Suprapubic skin (tissue), 4 donors: ENCODE results near the gene PARK7. TPM values are rescaled to one million over a fixed set of nuclear protein-coding genes. Genes with fewer than 3 reads are reported as not detected.
"Not testable (repeated sequence)": the region's sequence is repeated elsewhere in the genome, so short reads cannot be mapped to it uniquely, and the experiment has no call there.

ENCODE experiments used
- DNase-seq, 2 donors: peaks; one replicate each; pipeline ENCODE4 v3.0.0-alpha.2; 2019; ENCODE audit warnings: low spot score in 2 of 2
- H3K27ac ChIP-seq: fragments of 200-600 bp; sonication (generic); one replicate; pipeline ENCODE4 v1.5.1; 2019
- H3K27me3 ChIP-seq: fragments of 200-600 bp; sonication (generic); one replicate; pipeline ENCODE4 v1.5.1; 2019
- H3K36me3 ChIP-seq: fragments of 200-600 bp; sonication (generic); one replicate; pipeline ENCODE4 v1.5.1; 2019
- H3K4me1 ChIP-seq: fragments of 200-600 bp; sonication (generic); one replicate; pipeline ENCODE4 v1.5.1; 2019
- H3K4me3 ChIP-seq: fragments of 200-600 bp; sonication (generic); one replicate; pipeline ENCODE4 v1.5.1; 2019; ENCODE audit warnings: mild to moderate bottlenecking
- H3K9me3 ChIP-seq: fragments of 200-600 bp; sonication (generic); one replicate; pipeline ENCODE4 v1.5.1; 2019
- EP300 ChIP-seq: sonication (generic); formaldehyde crosslinking; IDR thresholded peaks from one replicate; pipeline ENCODE4 v1.6.1; 2017; ENCODE audit warnings: antibody characterized with exemption
- POLR2A ChIP-seq, 2 donors: fragments of 450-650 bp; IDR thresholded peaks; one replicate each; pipeline ENCODE4 v1.6.1; 2017; ENCODE audit warnings: antibody characterized with exemption in 2 of 2, mild to moderate bottlenecking in 2 of 2, moderate library complexity in 2 of 2
- POLR2AphosphoS5 ChIP-seq, 3 donors: sonication (generic); formaldehyde crosslinking; IDR thresholded peaks; one replicate each; pipeline ENCODE4 v1.6.1; 2017; ENCODE audit warnings: antibody characterized with exemption in 3 of 3
- WGBS: methylation state at CpG from one replicate; pipeline ENCODE4 v1.1.5; 2018; 5-methylcytosine and 5-hydroxymethylcytosine counted together
- total RNA-seq, 4 donors: library from RNA; depleted of rRNA; stranded (reverse); fragments of >200 nt; gene quantifications; one replicate each; pipeline ENCODE4 v1.1.0, GENCODE V29; 2016
- TF ChIP-seq, protein P1 (sequence below), 2 donors: fragments of 200-600 bp in 1 of 2; fragments of 450-650 bp in 1 of 2; sonication (generic) in 1 of 2; IDR thresholded peaks; one replicate each; pipeline ENCODE4 v1.5.1; 2016 to 2019; ENCODE audit warnings: antibody characterized with exemption in 2 of 2, mild to moderate bottlenecking in 1 of 2, moderate library complexity in 1 of 2

The PARK7 gene
- total RNA-seq, 4 donors from 2014 or later: 74.0 to 94.1 (median 85.2) TPM

DNA sequence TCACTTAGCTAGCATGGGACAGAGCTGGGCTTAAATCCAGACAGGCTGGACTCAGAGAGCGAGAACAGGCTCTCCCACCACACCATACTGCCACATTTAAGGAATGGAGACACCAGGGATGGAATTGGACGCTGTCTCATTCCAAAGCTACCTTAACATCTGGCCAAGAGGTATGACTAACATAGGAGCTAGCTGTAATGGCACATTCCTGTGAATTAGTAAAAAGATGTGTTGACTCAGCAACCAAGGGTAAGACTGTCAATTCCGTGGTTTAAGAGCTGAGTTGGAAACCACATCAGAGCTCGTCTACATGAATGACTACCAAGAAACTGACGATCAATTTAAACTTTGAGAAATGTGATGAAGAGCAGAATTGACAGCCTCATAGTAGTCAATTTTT lies 12.6 kb upstream of the PARK7 start:
- 63% methylated on average over 5 of the region's 5 CpGs for WGBS
- no peak overlapping the region for H3K27ac ChIP-seq
- peak in 1 of 2 donors; percentile 15 for DNase-seq
- H3K9me3 ChIP-seq: no peaks in the 10 kb centered on the region
- peaks cover 2% of the 10 kb centered on the region for H3K27me3 ChIP-seq
- TF ChIP-seq POLR2AphosphoS5 (IDR thresholded peaks at IDR 0.05) (no peak), EP300 (no peak), POLR2A (IDR thresholded peaks at IDR 0.05) (no peak)
- TF ChIP-seq, protein P1, sequence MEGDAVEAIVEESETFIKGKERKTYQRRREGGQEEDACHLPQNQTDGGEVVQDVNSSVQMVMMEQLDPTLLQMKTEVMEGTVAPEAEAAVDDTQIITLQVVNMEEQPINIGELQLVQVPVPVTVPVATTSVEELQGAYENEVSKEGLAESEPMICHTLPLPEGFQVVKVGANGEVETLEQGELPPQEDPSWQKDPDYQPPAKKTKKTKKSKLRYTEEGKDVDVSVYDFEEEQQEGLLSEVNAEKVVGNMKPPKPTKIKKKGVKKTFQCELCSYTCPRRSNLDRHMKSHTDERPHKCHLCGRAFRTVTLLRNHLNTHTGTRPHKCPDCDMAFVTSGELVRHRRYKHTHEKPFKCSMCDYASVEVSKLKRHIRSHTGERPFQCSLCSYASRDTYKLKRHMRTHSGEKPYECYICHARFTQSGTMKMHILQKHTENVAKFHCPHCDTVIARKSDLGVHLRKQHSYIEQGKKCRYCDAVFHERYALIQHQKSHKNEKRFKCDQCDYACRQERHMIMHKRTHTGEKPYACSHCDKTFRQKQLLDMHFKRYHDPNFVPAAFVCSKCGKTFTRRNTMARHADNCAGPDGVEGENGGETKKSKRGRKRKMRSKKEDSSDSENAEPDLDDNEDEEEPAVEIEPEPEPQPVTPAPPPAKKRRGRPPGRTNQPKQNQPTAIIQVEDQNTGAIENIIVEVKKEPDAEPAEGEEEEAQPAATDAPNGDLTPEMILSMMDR (IDR thresholded peaks at IDR 0.05): no peak
- H3K36me3 ChIP-seq: no peaks in the 10 kb centered on the region
- peaks cover 6% of the 10 kb centered on the region for H3K4me1 ChIP-seq
- no peak overlapping the region for H3K4me3 ChIP-seq

DNA sequence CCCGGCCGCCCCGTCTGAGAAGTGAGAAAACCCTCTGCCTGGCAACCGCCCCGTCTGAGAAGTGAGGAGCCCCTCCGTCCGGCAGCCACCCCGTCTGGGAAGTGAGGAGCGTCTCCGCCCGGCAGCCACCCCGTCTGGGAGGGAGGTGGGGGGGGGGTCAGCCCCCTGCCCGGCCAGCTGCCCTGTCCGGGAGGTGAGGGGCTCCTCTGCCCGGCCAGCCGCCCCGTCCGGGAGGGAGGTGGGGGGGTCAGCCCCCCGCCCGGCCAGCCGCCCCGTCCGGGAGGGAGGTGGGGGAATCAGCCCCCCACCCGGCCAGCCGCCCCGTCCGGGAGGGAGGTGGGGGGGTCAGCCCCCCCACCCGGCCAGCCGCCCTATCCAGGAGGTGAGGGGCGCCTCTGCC lies 8.7 kb upstream of the PARK7 start:
- H3K4me1 ChIP-seq: peaks cover 15% of the 10 kb centered on the region
- H3K27ac ChIP-seq, H3K27me3 ChIP-seq, H3K4me3 ChIP-seq, H3K36me3 ChIP-seq, H3K9me3 ChIP-seq, DNase-seq: not testable (repeated sequence)
- WGBS: no CpG with 5 or more reads among the region's 30 CpGs

DNA sequence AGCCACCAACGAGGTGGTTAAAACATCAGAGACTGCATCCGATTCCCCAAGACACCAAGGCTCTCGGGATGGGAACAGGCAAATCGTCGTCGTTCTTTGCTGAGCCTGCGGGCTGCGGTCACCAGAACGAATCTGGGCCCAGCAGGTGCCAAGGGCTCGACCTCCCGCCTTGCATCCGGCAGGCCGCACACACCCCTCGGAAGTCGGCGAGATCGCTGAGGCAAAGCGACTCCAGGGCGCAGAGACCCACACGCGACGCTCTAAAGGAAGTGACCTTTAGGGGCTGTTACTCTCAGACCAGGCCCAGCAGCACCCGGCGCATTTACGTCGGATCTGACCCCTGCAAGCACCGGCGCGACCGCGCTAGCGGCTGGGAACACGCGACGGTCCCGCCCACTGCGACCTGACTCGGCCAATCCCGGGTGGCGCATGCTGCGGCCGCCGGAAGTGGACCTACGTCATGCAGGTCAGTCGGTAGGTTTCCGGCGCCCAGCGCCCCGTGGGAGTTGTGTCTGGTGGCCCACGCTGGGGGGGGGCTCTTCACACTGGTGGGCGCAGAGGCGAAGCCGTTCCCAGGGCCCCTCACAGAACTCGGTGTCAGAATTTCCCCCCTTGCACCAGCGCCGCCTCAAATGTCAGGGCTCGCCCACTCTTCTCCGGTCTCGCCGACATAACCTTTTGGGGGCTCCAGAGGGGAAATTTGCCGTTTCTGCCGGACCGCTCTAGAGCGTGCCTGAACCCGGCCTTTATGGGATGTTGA lies 7.5 kb upstream of the PARK7 start:
- H3K27ac ChIP-seq: peak overlapping the region; percentile 69
- no peaks in the 10 kb centered on the region for H3K36me3 ChIP-seq
- peak in 1 of 2 donors; percentile 49 for TF ChIP-seq POLR2A (IDR thresholded peaks at IDR 0.05)
- TF ChIP-seq EP300: no peak
- TF ChIP-seq, protein P1 (IDR thresholded peaks at IDR 0.05): no peak
- TF ChIP-seq POLR2AphosphoS5 (IDR thresholded peaks at IDR 0.05): peak in 2 of 3 donors; percentile 43 to 63
- no peaks in the 10 kb centered on the region for H3K9me3 ChIP-seq
- DNase-seq: peak; percentile 96 to 98
- peaks cover 15% of the 10 kb centered on the region for H3K4me1 ChIP-seq
- peak overlapping the region; percentile 60 for H3K4me3 ChIP-seq
- H3K27me3 ChIP-seq: peaks cover 2% of the 10 kb centered on the region
- WGBS: 6% methylated on average over 20 of the region's 65 CpGs

DNA sequence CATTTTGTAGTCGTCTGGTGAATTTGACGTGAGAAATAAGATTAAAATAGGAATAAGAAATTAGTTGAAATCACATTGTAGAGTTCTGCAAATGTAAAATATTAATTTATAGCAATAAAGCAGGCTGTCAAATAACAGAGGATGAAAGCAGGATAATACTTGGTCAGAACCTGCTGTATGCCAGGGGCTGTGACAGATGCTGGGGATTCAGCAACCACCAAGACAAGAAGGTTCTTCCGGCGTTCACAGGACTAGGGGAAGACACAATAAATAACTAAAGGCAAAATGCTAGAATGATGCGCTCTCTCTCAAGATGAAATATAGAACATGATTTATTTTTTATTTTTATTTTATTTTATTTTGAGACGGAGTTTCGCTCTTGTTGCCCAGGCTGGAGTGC lies 6.8 kb upstream of the PARK7 start:
- H3K9me3 ChIP-seq: no peaks in the 10 kb centered on the region
- H3K4me1 ChIP-seq: peaks cover 15% of the 10 kb centered on the region
- peak overlapping the region; percentile 69 for H3K27ac ChIP-seq
- 60% methylated on average over 7 of the region's 7 CpGs for WGBS
- TF ChIP-seq POLR2AphosphoS5 (IDR thresholded peaks at IDR 0.05) (no peak), EP300 (no peak), POLR2A (IDR thresholded peaks at IDR 0.05) (no peak)
- TF ChIP-seq, protein P1 (IDR thresholded peaks at IDR 0.05): no peak
- peak overlapping the region; percentile 60 for H3K4me3 ChIP-seq
- peaks cover 2% of the 10 kb centered on the region for H3K27me3 ChIP-seq
- no peaks in the 10 kb centered on the region for H3K36me3 ChIP-seq
- DNase-seq: no peak

DNA sequence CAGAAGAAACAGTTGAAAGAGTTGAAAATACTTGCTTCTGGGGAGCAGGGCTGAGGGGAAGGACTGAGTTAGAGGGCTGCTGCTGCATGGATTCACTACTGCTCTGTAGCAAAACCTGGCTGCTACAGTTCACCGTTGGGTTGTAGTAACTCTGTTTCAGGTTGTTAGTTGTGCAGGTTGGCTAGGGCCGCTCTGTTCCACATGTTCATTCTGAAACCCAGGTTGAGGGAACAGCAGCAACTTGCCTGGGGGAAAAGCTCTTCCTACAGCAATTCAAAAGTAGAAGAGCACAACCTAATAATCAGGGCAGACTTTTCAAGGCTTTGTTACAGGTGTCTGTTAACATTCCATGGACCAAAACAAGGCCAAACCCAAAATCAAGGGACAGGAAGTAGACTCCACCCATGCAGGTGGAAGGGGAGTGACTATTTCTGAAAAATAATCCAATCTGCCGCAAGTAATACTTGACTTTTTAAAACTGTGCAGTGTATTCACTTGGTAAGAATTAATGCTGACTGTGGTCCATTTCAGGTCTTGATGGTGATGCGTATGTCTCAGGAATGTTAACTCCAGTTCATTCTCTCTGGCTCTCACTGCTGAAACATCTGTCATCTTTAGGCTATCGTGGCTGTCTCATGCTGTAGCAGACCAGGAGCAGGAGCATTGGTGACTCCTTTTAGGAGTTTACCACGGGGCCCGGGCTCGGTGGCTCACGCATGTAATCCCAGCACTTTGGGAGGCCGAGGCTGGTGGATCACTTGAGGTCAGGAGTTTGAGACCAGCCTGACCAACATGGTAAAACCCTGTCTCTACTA lies 5.1 kb upstream of the PARK7 start:
- Histone ChIP-seq H3K4me1 (peaks cover 20% of the 10 kb centered on the region), H3K27ac (no peak overlapping the region), H3K36me3 (no peaks in the 10 kb centered on the region), H3K4me3 (no peak overlapping the region), H3K27me3 (no peaks in the 10 kb centered on the region), H3K9me3 (no peaks in the 10 kb centered on the region)
- WGBS: 87% methylated on average over 10 of the region's 10 CpGs
- TF ChIP-seq POLR2AphosphoS5 (IDR thresholded peaks at IDR 0.05): no peak
- no peak for TF ChIP-seq POLR2A (IDR thresholded peaks at IDR 0.05)
- TF ChIP-seq EP300: no peak
- TF ChIP-seq, protein P1 (IDR thresholded peaks at IDR 0.05): no peak
- DNase-seq: no peak
